ENCODE results near the gene MXD1.

GRCh38 chr2:69952336-69953115 lies 37.6 kb downstream of the MXD1 start:
- TF ChIP-seq CTCF (optimal IDR thresholded peaks at IDR 0.05 in 1 of 3, IDR thresholded peaks at IDR 0.05 in 1 of 3, conservative IDR thresholded peaks at IDR 0.05 in 1 of 3; ENCODE audit: extremely low read depth in 1 of 3, insufficient read depth in 2 of 3, low read length in 3 of 3) = no peak
- no peak for TF ChIP-seq EZH2 (IDR thresholded peaks at IDR 0.05; ENCODE audit: low read length)

Data from keratinocyte (primary cell).